ENCODE measurements around the gene GMIP. TPM values are rescaled to one million over a fixed set of nuclear protein-coding genes. Genes with fewer than 3 reads are reported as not detected.

GMIP gene
- total RNA-seq, 2 experiments from 2014 or later = 96.7 to 104 TPM

DNA sequence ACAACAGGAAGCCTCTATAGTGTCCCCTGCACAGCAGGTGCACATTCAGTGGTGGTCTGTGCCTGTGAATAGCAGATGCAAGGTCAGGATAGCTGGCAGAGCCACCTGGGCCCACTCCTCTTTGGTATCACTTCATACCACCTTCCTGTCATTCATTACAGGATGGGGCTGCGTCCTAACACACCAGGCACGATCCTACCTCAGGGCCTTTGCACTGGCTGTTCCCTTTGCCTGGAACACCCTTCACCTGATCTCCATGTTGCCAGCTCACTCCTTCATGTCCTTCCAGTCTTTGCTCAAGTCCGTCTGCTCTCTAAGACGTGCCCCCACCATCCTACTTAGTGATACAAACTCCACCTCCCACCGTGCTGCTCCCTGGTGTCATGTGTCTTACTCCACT is 10.8 kb downstream of the GMIP start:
- Mint-ChIP-seq H3K27me3 (ENCODE audit: low read depth) (no peaks in the 10 kb centered on the region), H3K27ac (peak overlapping the region; percentile 53), H3K4me1 (ENCODE audit: low read depth) (peaks cover 28% of the 10 kb centered on the region), H3K36me3 (ENCODE audit: low read depth) (peaks cover 67% of the 10 kb centered on the region), H3K4me3 (no peak overlapping the region), H3K9me3 (ENCODE audit: insufficient read depth) (no peaks in the 10 kb centered on the region)
- DNase-seq (no peak), ATAC-seq (no peak)
- POLR2A ChIA-PET = no interaction called here
- CTCF ChIA-PET = interaction anchor here (2.0 kb wide), 1 partner anchor 100 kb away, joined by 6 read pairs; no protein-coding TSS in a partner anchor

DNA sequence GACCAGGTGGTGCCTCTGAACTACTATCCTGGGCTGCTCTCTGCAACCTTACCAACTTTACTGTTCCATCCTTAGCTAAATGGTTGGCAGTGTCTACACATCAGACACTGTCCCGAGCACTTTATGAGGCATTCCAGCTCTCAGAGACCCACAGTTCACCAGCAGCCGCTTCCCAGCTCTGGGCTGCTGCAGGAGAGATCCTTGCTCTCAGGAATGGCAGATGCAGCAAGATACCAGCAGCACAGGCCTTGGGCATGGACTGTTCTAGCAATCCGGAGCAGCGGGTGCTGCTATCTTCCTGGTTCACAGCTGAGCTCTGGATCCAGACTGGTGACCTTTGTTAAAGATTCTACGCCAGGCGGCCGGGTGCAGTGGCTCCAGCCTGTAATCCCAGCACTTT is 12.1 kb downstream of the GMIP start:
- no peak for ATAC-seq
- H3K27ac Mint-ChIP-seq = no peak overlapping the region
- H3K27me3 Mint-ChIP-seq (ENCODE audit: low read depth) = no peaks in the 10 kb centered on the region
- no peak overlapping the region for H3K4me3 Mint-ChIP-seq
- no peaks in the 10 kb centered on the region for H3K9me3 Mint-ChIP-seq (ENCODE audit: insufficient read depth)
- H3K4me1 Mint-ChIP-seq (ENCODE audit: low read depth) = peaks cover 41% of the 10 kb centered on the region
- no peak for DNase-seq
- POLR2A ChIA-PET = interaction anchor here (1.3 kb wide), 1 partner anchor 14 kb away, joined by 4 read pairs; no protein-coding TSS in a partner anchor
- H3K36me3 Mint-ChIP-seq (ENCODE audit: low read depth) = peaks cover 70% of the 10 kb centered on the region
- CTCF ChIA-PET = interaction anchor here (0.8 to 1.0 kb wide), 2 partner anchors 99 kb away, joined by 3 read pairs; no protein-coding TSS in a partner anchor

DNA sequence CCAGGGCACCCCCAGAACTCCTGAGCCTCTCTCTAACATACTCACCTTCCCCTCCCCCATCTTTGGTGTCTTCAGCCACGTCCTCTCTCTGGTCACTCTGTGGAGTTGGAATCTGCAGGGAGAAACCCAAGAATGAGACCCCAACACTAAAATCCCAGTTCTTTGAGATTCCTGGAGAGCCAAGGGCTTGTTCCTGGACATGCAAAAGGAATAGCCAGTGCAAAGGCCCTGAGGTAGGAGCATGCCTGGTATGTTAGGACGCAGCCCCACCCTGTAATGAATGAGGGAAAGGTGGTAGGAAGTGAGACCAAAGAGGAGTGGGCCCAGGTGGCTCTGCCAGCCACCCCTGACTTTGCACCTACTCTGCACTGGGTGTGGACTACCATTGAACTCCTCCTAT is 13.0 kb downstream of the GMIP start:
- no peak overlapping the region for H3K4me3 Mint-ChIP-seq
- POLR2A ChIA-PET = interaction anchor here (0.6 to 1.3 kb wide), 2 partner anchors 13 to 279 kb away, joined by 3 to 4 read pairs; no protein-coding TSS in a partner anchor
- ATAC-seq (no peak), DNase-seq (no peak)
- peaks cover 66% of the 10 kb centered on the region for H3K36me3 Mint-ChIP-seq (ENCODE audit: low read depth)
- no peak overlapping the region for H3K27ac Mint-ChIP-seq
- H3K27me3 Mint-ChIP-seq (ENCODE audit: low read depth) = no peaks in the 10 kb centered on the region
- H3K4me1 Mint-ChIP-seq (ENCODE audit: low read depth) = peaks cover 47% of the 10 kb centered on the region
- no peaks in the 10 kb centered on the region for H3K9me3 Mint-ChIP-seq (ENCODE audit: insufficient read depth)
- CTCF ChIA-PET = no interaction called here

DNA sequence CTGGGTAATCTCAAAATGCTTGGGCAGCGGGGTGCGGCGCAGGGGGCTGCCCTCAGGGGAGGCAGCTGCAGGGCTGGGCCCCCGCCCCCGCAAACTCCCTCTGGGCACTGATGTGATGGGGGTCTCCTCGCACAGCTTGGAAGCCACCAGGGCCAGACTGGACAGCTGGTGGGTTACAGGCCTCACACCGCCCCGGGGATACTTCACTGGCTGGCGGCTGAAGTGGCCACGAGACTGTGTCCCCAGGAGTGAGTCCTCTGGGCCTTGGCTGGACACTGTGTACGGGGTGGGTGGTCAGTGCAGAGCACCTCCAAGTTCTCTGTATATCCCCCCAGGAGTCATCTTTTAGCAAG is 13.4 kb downstream of the GMIP start:
- Mint-ChIP-seq H3K27me3 (ENCODE audit: low read depth) (no peaks in the 10 kb centered on the region), H3K9me3 (ENCODE audit: insufficient read depth) (no peaks in the 10 kb centered on the region), H3K4me3 (no peak overlapping the region), H3K27ac (no peak overlapping the region), H3K4me1 (ENCODE audit: low read depth) (peaks cover 45% of the 10 kb centered on the region), H3K36me3 (ENCODE audit: low read depth) (peaks cover 62% of the 10 kb centered on the region)
- ChIA-PET POLR2A (no interaction called here), CTCF (no interaction called here)
- ATAC-seq = no peak
- DNase-seq = no peak

DNA sequence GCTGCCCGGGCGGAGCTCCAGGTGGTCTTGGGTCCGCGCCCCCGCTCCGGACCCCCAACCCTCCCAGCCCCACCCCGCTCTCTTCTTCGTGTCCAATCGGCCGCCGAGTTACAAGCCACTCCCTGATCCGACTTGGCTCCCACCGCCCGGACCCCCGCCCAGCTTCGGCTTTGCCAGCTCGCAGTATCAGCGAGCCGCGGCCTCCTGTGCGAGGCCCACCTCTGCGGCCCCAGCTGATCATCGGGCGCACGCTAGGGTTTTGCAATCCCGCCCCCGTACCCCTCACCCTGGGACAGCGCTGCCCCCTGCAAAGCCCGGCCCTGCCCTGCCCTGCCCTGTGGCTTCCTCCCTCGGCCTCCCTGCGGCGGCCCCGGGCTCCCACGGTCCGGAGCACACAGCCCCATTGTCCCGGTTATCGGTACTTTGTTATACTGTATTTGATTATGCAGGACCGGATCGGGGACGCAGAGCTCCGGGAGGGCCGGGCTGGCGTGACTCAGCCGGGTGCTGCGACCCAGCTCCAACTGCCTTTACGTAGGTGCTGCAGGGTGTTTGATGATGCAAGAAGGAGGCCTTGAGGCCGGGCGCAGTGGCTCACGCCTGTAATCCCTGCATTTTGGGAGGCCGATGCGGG is 14.8 kb downstream of the GMIP start:
- Mint-ChIP-seq H3K27ac (peak overlapping the region; percentile 87), H3K4me3 (peak overlapping the region; percentile 72), H3K4me1 (ENCODE audit: low read depth) (peaks cover 43% of the 10 kb centered on the region), H3K36me3 (ENCODE audit: low read depth) (peaks cover 60% of the 10 kb centered on the region), H3K27me3 (ENCODE audit: low read depth) (no peaks in the 10 kb centered on the region), H3K9me3 (ENCODE audit: insufficient read depth) (no peaks in the 10 kb centered on the region)
- peak; percentile 42 for DNase-seq
- POLR2A ChIA-PET = interaction anchor here (0.7 to 1.8 kb wide), 7 partner anchors 8 to 113 kb away, joined by 3 to 7 read pairs (median 4); partner anchors contain the start of genes ATP13A1 and NDUFA13
- peak; percentile 10 for ATAC-seq
- CTCF ChIA-PET = interaction anchor here (0.8 to 1.7 kb wide), 4 partner anchors 15 to 209 kb away, joined by 3 to 4 read pairs (median 4); no protein-coding TSS in a partner anchor

DNA sequence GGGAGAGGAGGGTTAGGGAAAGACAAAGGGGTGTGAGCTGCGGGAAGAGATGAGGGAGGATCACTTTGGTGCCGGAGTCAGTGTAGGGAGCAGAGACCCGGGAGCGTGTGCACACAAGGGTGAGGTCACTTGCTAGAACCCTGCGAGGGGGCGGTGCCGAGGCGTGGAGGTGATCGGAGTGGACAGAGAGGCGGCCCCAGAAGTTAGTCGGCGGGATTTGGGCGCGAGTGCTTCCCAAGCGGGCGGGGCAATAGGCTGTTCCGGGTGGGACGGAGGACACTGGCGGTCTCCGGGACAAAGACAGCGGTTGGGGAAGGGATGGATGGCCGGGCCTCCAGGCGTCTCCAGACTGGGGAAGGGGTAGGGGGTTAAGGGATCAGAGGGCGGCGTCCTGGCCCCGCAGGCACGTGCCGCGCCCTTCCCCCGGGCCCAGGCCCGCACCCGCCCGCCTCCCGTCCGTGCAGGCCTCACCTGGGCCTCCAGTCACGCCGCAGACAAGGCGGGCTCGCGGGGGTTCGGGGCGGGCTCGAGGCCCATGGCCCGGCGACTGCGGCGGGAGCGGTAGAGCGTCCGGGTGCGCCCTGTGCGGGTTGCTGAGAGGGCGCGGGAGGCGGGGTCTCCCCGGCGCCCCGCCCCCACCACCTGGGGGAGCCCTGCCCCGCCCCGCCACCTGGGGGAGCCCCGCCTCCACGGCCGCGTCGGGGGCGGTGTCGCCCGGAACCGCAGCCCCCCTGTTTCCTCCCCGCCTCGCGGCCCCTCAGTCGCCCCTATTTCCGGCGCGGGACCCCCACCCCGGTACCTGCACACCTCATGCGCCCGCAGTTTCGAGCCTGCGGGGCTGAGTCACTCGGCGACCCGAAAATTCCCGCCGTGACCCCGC is 15.6 kb downstream of the GMIP start, which contains the start of gene LPAR2:
TSS of gene LPAR2 (minus strand) at position 600 of the 880 bp plus-strand sequence. CDS start 945 bp downstream, outside the sequence.
- Mint-ChIP-seq H3K9me3 (ENCODE audit: insufficient read depth) (no peaks in the 10 kb centered on the region), H3K4me1 (ENCODE audit: low read depth) (peaks cover 40% of the 10 kb centered on the region), H3K27me3 (ENCODE audit: low read depth) (no peaks in the 10 kb centered on the region), H3K27ac (peak within 1 kb of the TSS; percentile 93), H3K4me3 (peak within 1 kb of the TSS; percentile 92), H3K36me3 (ENCODE audit: low read depth) (peaks cover 58% of the 10 kb centered on the region)
- ChIA-PET CTCF (interaction anchor here (0.8 to 2.3 kb wide), 7 partner anchors 15 to 209 kb away, joined by 3 to 7 read pairs (median 4); no protein-coding TSS in a partner anchor), POLR2A (interaction anchor here (0.7 to 1.8 kb wide), 11 partner anchors 7 to 112 kb away, joined by 3 to 7 read pairs (median 4); partner anchors contain the start of genes ATP13A1 and NDUFA13)
- ATAC-seq = peak; percentile 81
- peak; percentile 79 for DNase-seq

DNA sequence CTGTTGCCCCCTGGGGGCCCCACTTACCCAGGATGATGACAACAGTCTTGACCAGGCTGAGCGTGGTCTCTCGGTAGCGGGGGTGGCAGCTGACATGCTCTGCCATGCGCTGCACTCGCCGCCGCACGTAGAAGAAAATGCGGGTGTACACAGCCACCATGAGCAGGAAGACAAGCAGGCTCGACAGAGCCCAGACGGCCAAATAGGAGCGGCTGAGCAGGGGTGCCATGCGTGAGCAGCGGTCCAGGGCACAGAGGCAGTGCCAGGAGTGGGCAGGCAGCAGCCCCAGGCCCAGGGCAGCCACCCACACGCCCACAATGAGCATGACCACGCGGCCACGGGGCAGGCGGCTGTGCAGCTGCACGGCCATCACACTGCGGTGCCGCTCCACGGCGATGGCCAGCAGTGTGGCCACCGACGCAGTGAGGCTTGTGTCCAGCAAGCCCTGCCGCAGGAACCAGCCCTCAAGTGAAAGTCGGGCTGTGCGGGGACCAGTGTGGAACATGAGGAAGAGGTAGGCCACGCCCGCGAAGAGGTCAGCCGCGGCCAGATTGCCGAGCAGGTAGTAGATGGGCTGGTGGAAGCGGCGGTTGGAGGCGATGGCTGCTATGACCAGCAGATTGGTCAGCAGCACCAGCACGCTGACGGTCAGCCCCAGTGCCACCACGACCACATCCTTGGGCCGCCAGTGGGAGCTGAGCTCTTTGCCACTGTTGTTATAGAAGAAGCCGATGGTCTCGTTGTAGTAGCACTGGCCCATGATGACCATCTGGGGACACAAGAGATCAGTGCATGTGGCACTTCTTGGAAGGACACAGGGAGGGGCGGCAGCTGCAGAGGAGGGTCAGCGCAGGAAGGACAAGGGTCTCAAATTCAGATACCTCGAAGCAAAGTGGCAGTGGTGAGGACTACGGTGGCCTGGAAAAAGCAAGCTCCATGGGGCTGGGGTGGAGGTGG is 16.7 kb downstream of the GMIP start:
- DNase-seq = no peak
- peak overlapping the region; percentile 92 for H3K4me3 Mint-ChIP-seq
- no peaks in the 10 kb centered on the region for H3K9me3 Mint-ChIP-seq (ENCODE audit: insufficient read depth)
- no peaks in the 10 kb centered on the region for H3K27me3 Mint-ChIP-seq (ENCODE audit: low read depth)
- no peak for ATAC-seq
- peaks cover 55% of the 10 kb centered on the region for H3K36me3 Mint-ChIP-seq (ENCODE audit: low read depth)
- peaks cover 36% of the 10 kb centered on the region for H3K4me1 Mint-ChIP-seq (ENCODE audit: low read depth)
- CTCF ChIA-PET = interaction anchor here (1.0 to 2.3 kb wide), 5 partner anchors 10 to 95 kb away, joined by 3 to 7 read pairs (median 3); no protein-coding TSS in a partner anchor
- POLR2A ChIA-PET = interaction anchor here (0.6 to 1.6 kb wide), 8 partner anchors 9 to 95 kb away, joined by 3 to 5 read pairs (median 4); partner anchors contain the start of gene ATP13A1
- peak overlapping the region; percentile 93 for H3K27ac Mint-ChIP-seq

DNA sequence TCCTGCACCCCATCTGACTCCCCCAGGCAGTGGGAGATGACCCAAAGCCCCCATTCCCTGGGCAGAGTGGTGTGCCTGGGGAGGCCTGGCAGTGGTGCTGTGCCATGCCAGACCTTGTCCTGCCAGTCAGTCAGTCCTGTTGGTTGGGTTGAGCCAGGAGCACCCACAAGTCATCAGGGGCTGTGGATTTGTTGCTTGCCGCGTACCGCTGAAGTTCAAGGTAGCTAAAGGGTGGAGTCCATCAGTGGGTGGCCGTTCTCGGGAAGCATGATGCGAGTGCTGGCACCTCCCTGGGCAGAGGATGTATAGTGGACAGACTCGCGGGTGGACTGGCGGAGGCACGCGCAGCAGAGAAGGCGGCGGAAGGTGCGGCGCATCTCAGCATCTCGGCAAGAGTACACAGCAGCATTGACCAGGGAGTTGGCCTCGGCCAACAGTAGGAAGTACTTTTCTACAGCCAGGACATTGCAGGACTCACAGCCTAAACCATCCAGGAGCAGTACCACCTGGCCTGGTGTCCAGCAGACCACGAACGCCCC is 19.4 kb downstream of the GMIP start:
- ATAC-seq (no peak), DNase-seq (no peak)
- no peaks in the 10 kb centered on the region for H3K9me3 Mint-ChIP-seq (ENCODE audit: insufficient read depth)
- H3K4me3 Mint-ChIP-seq = no peak overlapping the region
- CTCF ChIA-PET = interaction anchor here (1.3 kb wide), 1 partner anchor 92 kb away, joined by 5 read pairs; no protein-coding TSS in a partner anchor
- peaks cover 44% of the 10 kb centered on the region for H3K4me1 Mint-ChIP-seq (ENCODE audit: low read depth)
- POLR2A ChIA-PET = interaction anchor here (0.6 kb wide), 1 partner anchor 15 kb away, joined by 3 read pairs; no protein-coding TSS in a partner anchor
- no peak overlapping the region for H3K27ac Mint-ChIP-seq
- H3K27me3 Mint-ChIP-seq (ENCODE audit: low read depth) = no peaks in the 10 kb centered on the region
- peaks cover 51% of the 10 kb centered on the region for H3K36me3 Mint-ChIP-seq (ENCODE audit: low read depth)

DNA sequence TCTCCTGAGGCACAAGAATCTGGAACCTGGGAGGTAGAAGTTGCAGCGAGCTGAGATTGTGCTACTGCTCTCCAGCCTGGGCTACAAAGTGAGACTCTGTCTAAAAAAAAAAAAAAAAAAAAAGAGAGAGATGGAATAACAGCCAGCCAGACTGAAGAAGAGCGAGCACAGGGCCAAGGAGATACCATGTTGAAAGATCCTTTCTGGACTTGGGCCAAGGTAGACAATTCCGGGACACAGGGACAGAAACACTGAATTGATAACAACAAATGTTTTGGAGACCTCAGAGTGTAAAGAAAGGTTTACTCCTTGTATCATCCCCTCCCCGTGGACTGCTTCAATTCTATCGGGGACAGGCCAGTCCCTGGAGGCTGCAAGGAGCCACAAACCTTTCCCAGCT is 20.1 kb downstream of the GMIP start:
- ATAC-seq = no peak
- Mint-ChIP-seq H3K4me1 (ENCODE audit: low read depth) (peaks cover 43% of the 10 kb centered on the region), H3K27me3 (ENCODE audit: low read depth) (no peaks in the 10 kb centered on the region), H3K9me3 (ENCODE audit: insufficient read depth) (no peaks in the 10 kb centered on the region), H3K36me3 (ENCODE audit: low read depth) (peaks cover 49% of the 10 kb centered on the region), H3K27ac (no peak overlapping the region), H3K4me3 (no peak overlapping the region)
- no peak for DNase-seq
- ChIA-PET CTCF (no interaction called here), POLR2A (interaction anchor here (0.7 kb wide), 1 partner anchor 195 kb away, joined by 3 read pairs; no protein-coding TSS in a partner anchor)

DNA sequence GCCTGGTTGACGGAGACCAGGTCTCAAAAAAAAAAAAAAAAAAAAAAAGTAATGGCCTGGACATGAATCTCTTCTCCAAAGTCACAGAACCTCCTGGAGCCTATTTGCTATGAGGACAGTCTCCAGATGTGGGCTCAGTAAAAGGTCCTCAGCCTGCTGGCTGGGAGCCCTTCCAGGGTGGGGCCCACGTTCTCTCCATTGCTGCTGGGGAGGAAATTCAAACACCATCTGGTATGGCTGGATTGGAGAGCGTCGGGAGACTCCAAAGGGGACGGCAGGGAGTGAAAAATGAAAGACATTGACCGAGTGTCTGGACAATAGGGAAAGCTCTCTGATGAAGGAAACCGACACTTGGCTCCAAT is 23.6 kb downstream of the GMIP start:
- H3K9me3 Mint-ChIP-seq (ENCODE audit: insufficient read depth) = no peaks in the 10 kb centered on the region
- H3K27ac Mint-ChIP-seq = no peak overlapping the region
- H3K4me3 Mint-ChIP-seq = no peak overlapping the region
- no peaks in the 10 kb centered on the region for H3K27me3 Mint-ChIP-seq (ENCODE audit: low read depth)
- H3K36me3 Mint-ChIP-seq (ENCODE audit: low read depth) = peaks cover 49% of the 10 kb centered on the region
- ChIA-PET CTCF (interaction anchor here (1.3 kb wide), 1 partner anchor 66 kb away, joined by 4 read pairs; no protein-coding TSS in a partner anchor), POLR2A (interaction anchor here (1.4 kb wide), 1 partner anchor 30 kb away, joined by 4 read pairs; no protein-coding TSS in a partner anchor)
- DNase-seq (no peak), ATAC-seq (no peak)
- H3K4me1 Mint-ChIP-seq (ENCODE audit: low read depth) = peaks cover 49% of the 10 kb centered on the region
